ENCODE measurements around the gene KLHL29. TPM values are rescaled to one million over a fixed set of nuclear protein-coding genes. Genes with fewer than 3 reads are reported as not detected.

Gene KLHL29
- total RNA-seq, 1 donor from 2014 or later, result 1.6 TPM

DNA sequence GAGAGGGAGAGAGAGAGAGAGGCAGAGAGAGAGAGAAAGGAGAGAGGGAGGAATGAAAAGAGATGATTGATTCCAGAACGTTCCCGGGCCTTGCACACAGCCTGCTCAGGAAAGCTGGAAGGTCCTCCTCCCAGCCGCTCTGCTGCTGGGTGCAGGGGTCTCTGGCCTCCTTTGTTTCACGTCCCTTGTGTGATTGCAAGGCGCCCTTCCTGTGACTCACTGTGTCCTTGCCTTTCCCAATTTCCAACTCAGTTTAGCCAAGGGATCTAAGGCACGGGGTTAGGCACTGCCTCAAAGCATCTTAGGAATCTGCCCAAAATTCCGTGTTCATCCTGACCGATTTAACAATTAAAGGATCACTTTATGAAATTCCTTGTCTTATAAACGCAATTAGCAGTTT lies 221.2 kb downstream of the KLHL29 start:
- DNase-seq (ENCODE audit: low spot score), result no peak
- intact Hi-C loops (cut with DNase I), result no loop called here

DNA sequence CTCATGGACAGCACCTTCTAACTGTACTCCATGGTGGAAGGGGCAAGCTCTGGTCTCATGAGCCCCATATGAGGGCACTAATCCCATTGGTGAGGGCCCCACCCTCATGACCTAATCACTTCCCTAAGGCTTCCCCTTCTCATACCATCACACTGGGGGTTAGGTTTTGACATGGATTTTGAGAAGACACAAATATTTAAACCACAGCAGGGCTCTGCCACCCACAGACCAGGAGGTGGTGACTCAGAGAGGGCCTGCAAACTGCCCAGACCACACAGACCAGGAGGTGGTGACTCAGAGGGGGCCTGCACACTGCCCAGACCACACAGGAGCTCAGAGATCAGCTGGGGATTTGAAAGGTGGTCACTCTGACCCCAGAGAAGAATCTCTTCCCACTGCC lies 222.0 kb downstream of the KLHL29 start:
- intact Hi-C loops (cut with DNase I), result no loop called here
- DNase-seq (ENCODE audit: low spot score), result no peak

DNA sequence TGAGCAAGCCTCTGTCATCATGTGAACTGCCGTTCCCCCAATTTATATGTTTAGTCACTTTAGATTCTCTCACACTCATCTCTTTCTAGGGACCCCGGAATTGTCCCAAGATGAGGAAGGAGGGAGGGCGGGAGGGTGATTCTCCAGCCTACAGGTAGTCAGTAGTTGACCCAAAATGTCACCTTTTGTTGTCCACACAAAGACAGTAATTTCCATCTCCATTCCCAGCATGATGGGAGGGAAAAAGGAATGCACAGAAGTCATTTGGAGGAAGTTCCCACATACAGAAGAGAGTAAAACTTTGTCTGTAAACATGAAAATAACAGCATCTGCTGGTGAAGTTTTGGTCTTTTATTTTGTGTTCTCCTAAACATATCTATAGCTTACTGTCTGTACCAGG lies 222.9 kb downstream of the KLHL29 start:
- no peak for DNase-seq (ENCODE audit: low spot score)
- intact Hi-C loops (cut with DNase I), result no loop called here

DNA sequence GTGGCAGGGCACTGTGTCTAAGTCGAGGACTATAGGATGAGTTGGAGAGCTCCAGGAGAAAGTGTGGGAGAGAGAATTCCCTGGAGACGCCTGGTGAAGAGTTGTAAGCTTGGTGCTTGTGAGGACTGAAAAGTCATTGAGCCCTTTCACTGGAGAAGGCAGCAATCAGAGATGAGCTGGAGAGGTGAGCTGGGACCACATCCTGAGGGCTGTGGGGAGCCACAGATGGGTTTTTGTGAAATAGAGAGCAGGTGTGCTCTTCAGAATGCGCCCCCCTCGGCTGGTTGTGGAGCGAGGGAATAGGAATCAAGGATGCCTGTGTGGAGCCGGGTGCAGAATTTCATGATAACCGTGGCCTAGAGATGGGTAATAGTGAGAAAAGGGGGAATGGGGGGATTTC lies 224.3 kb downstream of the KLHL29 start:
- intact Hi-C loops (cut with DNase I), result no loop called here

GRCh38 chr2:23611839-23612238 lies 226.9 kb downstream of the KLHL29 start:
- DNase-seq (ENCODE audit: low spot score), result no peak
- intact Hi-C loops (cut with DNase I), result no loop called here

More for the DNA sequence above, 224.3 kb downstream of the KLHL29 start:
- DNase-seq (ENCODE audit: low spot score), result no peak

DNA sequence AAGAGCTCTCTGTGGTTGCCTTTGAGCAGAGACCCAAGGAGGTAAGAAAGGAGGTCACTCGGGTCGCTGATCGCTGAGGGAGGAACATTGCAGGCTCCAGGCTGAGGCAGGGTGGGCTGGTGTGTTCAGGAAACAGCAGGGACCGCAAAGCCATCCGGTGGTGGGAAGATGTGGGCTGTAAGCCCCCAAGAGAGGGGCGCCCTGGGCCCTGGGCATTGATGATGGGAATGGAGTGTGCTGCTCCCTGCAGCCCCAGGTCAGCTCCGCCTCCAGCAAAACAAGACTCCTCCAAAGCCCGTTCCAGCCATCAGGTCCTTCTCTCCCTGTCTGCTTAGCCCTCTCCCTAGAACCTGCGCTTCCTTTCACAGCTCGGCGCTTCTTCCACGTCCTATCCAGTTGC lies 229.7 kb downstream of the KLHL29 start:
- DNase-seq (ENCODE audit: low spot score), result no peak
- intact Hi-C loops (cut with DNase I), result loop anchor here (5.0 kb wide), 1 partner anchor 117 kb away; no protein-coding TSS in a partner anchor

DNA sequence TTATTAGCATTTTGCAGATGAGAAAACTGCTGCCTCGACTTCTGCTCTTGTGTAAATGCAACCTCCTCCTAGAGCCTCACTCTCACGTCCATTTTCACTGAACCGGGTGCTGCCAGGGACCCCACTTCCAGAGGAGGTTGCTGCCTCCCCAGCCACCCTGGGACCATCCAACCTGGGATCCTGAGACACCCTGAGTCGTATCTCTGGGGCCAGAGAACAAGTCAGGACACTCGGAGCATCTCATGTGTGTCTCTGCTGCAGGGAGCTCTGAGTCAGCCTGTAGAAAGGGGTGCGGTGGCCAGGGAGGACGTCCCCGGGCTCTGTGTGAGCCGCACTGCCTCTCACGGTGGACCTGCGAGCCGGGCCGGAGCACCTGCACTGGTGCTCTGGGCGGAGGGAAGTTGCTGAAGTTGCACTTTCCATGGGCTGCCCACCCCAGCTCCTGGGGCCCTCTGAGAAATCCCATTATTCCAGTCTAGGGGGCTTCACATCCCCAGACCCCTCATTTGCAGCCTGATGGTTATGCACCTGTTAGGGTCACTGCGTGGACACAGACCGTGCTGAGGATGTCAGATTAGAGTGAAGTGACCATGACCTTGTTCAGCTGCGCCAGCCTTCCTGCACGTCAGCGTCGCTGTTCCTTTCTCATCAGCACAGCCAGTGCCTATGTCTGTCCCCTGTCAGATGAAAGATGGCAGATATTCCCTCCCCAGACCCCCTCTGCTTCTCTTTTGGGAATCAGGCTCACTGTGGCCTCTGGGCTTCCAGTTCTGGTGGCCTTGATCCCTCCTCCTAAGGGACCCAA lies 230.4 kb downstream of the KLHL29 start:
- DNase-seq (ENCODE audit: low spot score), result no peak
- intact Hi-C loops (cut with DNase I), result loop anchor here (5.0 kb wide), 1 partner anchor 118 kb away; no protein-coding TSS in a partner anchor

DNA sequence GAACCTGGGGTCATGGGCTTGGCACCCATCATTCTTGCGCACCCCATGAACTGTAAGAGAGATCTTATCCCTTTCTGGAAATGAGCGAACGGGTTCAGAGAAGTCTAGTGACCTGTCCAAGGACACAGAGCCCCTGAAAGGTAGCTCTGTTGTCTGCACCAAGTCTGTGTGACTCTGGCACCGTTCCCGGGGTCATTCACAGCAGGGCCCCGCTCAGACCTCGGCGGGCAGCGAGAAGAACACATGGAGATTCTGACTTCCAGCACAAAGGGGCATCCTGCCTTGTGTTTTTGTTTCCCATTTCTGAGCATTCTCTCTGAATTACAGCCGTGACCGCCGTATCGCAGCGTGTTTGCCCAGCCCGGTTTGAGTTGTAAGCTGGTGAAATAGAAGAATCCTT lies 231.7 kb downstream of the KLHL29 start:
- no peak for DNase-seq (ENCODE audit: low spot score)
- intact Hi-C loops (cut with DNase I), result loop anchor here (5.0 kb wide), 1 partner anchor 119 kb away; no protein-coding TSS in a partner anchor

DNA sequence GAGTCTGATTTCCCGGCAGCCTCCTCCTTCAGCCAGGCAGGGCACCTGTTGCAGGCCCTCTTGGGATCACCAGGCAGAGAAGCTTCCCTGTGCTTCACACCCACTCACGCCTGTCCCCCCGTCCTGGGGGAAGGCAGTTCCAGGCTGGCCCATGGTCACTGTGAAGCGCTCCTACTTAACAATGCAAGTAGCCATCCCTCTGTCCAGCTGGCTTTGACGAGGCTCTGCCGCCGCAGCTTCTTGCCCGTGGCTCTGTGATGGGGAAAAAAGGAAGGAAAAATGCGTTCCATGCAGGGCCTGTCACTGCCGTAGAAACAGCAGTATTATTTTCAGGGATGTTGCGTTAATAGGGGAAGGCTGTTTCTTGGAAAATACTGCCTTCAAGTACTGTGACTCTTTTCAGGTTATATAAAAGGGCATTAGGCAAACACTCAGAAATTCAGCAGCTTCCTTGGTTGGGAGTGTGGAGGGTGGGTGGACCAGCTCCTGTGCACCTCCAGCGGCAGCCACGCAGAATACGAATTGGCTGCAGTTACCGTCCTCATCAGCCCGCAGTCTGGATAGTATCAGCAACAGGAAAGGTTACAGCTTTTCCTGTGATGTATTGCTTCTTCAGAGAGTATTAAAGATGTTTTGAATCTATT lies 232.3 kb downstream of the KLHL29 start:
- intact Hi-C loops (cut with DNase I), result loop anchor here (5.0 kb wide), 1 partner anchor 120 kb away; no protein-coding TSS in a partner anchor
- DNase-seq (ENCODE audit: low spot score), result no peak

DNA sequence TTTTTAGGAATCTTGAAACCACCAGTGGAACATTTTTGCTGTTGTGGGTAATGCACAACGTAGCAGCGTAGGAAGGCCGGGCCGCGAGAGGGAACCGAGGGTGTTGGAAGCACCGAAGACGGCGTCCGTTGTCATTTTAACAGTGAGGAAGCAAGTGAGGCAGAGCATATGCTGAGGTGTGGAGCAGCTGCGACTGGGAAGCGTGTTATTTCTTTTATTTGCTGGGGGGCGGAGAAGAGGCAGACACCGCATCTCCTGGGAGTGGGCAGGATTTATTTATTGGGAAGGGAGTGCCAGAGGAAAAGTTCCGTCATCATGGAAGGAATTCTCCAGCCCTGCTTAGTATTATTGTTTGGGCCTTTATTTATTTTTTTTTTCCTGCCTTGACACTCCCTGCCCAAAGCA lies 232.8 kb downstream of the KLHL29 start:
- intact Hi-C loops (cut with DNase I), result loop anchor here (5.0 kb wide), 1 partner anchor 121 kb away; no protein-coding TSS in a partner anchor
- DNase-seq (ENCODE audit: low spot score), result no peak

DNA sequence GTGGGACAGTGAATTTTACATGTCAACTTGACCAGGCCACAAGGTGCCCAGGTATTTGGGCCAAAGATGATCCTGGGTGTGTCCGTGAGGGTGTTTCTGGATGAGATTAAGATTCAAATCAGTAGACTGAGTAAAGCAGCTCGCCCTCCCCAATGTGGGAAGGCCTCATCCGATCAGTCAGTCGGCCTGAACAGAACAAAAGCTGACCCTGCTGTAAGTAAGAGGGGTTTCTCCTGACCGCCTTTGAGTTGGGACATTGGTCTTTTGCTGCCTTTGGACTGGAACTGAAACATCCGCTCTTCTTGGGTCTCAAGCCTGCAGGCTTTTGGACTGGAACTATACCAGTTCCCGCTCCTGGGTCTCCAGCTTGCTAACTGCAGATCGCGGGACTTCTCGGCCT lies 233.3 kb downstream of the KLHL29 start:
- no peak for DNase-seq (ENCODE audit: low spot score)
- intact Hi-C loops (cut with DNase I), result loop anchor here (5.0 kb wide), 1 partner anchor 121 kb away; no protein-coding TSS in a partner anchor

- intact Hi-C loops (cut with DNase I), result loop anchor here (5.0 kb wide), 1 partner anchor 122 kb away; no protein-coding TSS in a partner anchor
- no peak for DNase-seq (ENCODE audit: low spot score)
Measured at GRCh38 chr2:23618794-23619530, 234.0 kb downstream of the KLHL29 start.

DNA sequence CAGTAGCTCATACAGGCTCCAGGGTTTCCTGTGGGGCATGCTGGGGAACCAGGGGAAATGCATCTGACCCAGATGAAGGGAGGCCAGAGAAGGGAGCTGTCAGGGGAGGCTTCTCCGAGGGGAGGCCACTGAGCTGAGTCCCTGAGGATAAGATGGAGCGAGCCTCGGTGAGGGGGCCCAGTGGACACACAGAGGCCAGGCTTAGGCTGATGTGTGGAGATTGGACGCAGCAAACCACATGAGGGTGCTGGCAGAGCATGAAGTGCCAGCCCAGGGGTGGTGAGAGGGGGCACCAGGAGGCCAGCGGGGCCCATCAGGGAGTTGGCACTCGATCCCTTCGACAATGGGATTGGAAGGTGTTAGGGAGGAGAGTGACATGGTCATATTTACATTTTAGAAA lies 235.0 kb downstream of the KLHL29 start:
- intact Hi-C loops (cut with DNase I), result loop anchor here (5.0 kb wide), 1 partner anchor 123 kb away; no protein-coding TSS in a partner anchor
- DNase-seq (ENCODE audit: low spot score), result no peak

DNA sequence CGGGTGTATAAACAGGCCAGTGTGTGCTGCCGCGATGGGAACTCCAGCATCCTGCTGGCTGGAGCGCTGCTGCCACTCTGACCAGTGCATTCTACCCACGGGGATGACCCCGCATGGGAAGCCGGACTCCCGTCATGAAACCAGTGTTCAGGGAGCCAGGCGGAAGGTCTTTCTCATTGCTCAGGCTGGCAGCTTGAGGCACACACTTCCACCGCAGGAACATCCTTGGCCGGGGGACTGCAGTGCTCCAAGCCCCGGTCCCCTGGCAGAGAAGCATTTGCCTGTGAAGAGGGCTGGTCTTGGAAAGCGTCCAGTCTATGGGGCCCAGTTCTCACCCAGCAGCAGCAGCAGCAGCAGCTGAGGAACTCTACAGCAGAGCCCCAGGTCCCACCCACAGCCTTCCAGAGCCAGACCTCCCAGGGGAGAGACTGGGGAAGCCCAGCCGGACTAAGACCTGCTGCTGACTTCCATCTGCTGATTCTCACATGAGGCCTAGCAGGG lies 235.9 kb downstream of the KLHL29 start:
- intact Hi-C loops (cut with DNase I), result no loop called here
- no peak for DNase-seq (ENCODE audit: low spot score)

DNA sequence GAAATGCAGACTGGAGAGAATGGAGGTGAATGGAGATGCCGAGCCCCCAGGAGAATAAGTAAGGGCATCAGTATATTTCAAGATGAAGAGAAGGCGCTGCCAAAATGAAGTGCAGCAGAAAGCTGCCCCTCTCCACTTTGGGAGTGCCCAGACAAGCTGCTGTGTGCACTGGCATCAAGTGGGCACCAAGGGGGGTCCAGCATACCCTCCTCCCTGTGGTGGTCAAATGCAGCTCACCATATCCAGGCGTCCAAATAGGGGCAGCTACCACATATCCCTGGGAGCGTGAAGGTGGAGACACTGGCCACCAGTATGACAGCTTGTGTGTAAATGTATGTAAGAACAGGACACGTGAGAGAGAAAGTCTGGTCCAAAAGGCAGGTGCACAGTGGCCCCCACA lies 236.6 kb downstream of the KLHL29 start:
- no peak for DNase-seq (ENCODE audit: low spot score)
- intact Hi-C loops (cut with DNase I), result no loop called here

- intact Hi-C loops (cut with DNase I), result no loop called here
- no peak for DNase-seq (ENCODE audit: low spot score)
Measured at GRCh38 chr2:23622466-23622865, 237.5 kb downstream of the KLHL29 start.

- DNase-seq (ENCODE audit: low spot score), result no peak
- intact Hi-C loops (cut with DNase I), result no loop called here
Measured at GRCh38 chr2:23622966-23623675, 238.1 kb downstream of the KLHL29 start.

DNA sequence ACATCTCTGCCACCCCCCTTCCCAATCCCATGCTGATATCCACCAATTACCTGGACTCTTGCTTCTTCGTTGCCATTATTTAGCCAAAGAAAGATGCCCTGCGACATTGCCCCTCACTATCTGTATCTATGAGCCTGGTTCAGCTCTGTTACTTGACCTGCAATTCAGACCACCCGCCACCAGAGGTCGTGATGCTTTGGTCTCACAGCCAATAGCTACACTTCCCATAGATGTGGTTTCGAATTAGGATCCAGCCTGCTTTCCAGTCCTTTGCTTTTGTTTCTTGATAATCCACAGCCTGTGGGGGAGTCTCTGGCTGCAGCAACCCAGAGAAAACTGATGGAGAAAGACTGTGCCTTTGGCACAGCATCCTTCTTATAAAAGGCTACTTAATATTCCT lies 239.4 kb downstream of the KLHL29 start:
- intact Hi-C loops (cut with DNase I), result no loop called here
- DNase-seq (ENCODE audit: low spot score), result no peak

DNA sequence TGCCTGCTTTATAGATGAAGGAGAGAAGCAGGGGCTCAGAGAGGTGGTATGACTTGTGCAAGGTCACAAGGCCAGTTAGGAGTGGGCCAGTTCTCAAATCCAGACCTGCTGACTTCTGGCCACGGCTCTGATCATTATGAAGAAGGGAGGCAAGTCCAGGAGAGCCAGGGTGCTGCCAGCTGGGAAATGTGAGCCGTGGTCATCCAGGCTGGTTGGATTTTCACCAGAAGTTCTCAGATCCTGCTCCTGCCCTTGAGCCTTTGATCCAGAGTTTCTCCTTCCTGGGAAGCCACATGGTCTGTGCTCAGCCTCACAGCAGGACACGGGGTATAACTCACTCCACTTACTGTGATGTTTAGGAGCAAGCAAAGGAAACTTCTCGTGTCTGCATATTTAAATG lies 239.9 kb downstream of the KLHL29 start:
- no peak for DNase-seq (ENCODE audit: low spot score)
- intact Hi-C loops (cut with DNase I), result no loop called here

Data from cardiac septum (tissue), 1 donor.